GF-D8 (cell line): ENCODE results near the gene SYNPO.

Experiments
- DNase-seq: peaks from one replicate; lab custom pipeline; 2025; lab: John Stamatoyannopoulos, UW

Gene SYNPO

DNA sequence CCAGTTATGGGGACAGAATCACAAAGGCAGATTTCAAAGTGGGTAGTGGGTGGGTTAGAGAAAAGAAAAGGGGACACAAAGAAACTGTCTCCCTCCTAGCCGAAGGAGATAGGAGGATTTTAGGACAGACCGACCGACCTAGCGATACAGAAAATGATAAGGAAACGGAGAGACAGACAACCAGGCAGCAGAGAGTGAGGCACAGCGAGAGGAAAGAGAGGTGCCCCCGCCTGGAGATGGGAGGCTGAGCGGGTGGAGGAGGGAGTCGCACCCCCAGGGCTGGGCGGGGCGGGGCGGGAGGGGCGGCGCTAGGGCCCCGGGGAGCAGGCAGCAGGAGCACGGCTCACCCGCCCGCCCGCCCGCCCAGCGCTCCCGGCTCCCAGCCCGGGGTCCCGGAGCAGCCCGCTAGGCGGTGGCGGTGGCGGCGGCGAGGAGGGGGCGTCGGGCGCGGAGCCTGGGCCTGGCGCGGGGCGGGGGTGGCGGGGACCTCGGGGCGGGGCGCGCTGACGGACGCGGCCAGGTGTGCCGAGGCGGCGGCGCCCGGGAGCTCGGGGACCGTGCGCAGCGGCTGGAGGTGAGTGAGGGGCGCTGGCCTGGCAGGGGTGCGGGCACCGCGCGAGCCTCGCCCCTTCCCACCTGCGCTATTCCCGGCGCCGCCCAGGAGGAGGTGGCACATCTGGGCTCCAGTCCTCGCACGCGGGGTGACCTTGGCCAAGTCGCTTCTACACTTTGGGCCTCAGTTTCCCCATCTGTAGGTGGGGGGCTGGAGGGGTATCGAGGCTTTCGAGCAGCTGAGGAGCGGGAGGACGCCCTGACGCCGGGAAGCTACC, 15.9 kb upstream of the SYNPO start:
- DNase-seq = no peak

GRCh38 chr5:150625164-150625535, 15.3 kb upstream of the SYNPO start:
- DNase-seq = no peak

DNA sequence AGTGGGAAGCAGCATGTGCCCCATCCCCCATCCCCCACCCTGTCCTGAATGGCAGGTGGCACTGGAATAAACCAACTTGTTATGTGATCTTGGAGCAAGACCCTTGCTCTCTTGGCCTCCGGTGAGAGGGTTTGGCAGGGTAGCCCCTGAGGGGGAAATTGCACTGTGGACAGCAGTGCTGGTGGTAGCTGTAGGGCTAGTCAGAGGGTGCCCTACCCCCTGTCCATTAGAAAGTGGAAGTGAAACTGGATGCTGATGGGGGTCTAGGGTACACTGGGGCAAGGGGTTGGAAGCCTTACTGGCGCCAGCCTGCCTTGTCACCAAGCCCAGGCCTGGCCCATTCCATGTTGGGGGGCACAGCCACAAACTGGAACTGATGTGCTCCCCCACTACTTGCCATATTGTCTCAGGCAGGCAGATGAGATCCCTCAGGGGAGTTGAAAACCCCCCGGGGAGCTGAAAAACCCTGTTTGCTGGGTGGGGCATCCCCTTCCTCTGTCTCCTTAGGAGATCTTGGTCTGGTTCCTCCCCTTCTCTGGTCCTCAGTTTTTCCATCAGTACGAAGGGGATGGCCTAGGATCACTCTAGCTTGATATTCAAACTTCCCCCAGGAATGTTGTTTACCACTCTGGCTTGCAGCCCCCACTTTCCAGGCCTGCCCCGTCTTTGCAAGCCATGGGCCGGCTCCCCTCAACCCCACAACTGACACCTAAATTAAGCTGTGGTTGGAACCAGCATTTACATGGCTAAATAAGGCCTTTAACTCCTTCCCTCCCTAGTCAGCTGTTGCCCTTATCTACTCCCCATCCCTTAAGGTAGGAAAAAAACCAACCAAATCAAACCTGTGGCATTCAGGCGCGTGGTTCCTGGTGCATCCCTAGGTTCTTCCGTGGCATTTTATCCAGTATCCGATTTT, 14.4 kb upstream of the SYNPO start:
- no peak for DNase-seq

DNA sequence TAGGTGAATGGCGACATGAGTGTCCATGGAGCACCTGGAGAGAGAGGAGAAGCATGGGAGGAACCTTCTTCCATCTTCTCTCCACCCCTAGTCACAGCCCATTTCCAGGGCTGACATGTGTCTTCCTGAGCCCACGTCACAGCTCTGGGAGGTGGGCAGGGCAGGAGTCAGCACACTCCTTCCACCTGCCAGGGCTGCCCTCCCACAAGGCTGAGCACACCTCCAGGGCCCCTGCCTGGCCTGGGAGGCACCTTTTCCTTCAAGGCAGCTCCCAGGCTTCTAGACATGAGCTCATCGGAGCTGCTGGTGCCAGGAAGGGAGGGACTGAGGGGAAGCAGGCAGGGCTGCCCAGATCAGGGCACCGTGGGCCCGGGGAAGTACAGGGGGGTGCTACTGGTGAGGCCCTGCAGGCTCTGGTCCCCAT, 13.6 kb upstream of the SYNPO start:
- DNase-seq = no peak

DNA sequence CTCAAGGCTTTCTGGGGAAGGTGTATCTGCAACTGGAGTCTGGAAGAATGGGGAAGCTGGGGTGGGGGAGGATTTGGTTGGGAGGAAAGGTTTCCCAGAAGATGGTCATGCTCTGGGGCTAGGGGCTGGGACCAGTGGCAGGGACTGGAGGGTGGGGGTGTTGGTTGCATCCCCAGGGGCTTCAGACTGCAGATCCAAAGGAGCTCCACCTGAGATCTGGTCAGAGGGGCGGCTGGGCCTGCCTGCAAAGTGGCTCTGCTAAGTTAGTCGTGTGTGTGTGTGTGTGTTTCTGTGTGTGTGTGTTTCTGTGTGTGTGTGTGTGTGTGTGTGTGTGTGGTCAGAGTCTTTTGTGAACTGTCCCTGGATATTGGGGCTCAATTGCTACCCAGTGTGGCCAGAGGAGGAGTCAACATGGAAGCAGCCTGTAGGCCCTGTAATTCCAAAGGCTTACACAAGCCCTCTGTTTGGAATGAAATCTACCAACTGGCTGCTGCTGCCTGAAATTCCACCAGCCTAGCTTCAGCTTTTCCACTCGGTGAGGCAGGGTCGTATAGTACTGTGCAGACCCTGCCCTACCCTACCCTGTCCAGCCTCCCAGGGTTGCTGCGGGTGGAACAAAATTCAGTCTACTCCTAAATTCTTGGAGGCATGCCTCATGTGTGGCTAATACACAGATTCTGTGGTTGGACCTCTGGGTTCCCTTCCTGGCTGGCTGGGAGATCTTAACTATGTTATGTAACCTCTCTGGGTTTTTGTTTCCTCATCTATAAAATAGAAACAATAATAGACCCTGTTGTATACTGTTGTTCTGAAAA, 12.5 kb upstream of the SYNPO start:
- DNase-seq = no peak

- no peak for DNase-seq
These were observed 11.4 kb upstream of the SYNPO start for GRCh38 chr5:150628936-150629485.

DNA sequence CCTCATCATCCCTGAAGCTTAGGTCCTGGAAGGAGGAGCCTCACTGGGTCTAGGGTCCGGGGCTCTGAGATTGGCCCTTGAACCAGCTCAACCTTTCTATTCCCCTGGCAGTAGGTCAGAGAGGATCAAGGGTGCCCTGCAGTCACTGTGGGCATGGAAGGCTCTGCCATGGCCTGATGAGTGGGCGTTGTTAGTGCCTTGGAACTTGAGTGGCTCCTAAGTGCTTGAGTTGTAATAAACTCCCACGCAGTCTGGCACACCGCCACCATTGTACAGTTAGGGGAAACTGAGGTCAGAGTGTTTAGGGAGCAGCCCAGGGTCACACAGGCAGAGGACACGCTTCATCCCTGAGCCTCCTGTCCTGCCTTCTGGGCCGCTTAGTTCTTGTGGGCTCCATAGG, 10.4 kb upstream of the SYNPO start:
- DNase-seq = no peak

- no peak for DNase-seq
These were observed 9.8 kb upstream of the SYNPO start for GRCh38 chr5:150630461-150631325.

DNA sequence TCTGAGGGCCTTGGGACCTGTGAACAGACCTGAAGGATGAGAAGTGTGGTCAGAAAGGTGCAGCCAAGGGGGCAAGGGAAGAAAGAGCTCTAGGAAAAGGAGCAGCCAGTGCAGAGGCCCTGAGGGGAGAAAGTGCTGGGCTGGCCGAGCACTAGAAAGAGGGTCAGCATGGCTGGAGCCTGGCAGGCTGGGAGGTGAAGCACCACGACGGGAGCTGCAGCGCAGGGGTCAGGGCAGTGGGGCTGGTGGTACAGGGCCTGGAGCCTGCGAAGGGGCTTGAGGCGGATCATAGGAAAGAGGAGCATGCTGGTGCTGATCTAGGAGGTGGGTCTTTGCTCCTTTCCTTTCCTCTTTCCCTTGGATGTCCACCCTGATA, 9.1 kb upstream of the SYNPO start:
- DNase-seq = no peak

DNA sequence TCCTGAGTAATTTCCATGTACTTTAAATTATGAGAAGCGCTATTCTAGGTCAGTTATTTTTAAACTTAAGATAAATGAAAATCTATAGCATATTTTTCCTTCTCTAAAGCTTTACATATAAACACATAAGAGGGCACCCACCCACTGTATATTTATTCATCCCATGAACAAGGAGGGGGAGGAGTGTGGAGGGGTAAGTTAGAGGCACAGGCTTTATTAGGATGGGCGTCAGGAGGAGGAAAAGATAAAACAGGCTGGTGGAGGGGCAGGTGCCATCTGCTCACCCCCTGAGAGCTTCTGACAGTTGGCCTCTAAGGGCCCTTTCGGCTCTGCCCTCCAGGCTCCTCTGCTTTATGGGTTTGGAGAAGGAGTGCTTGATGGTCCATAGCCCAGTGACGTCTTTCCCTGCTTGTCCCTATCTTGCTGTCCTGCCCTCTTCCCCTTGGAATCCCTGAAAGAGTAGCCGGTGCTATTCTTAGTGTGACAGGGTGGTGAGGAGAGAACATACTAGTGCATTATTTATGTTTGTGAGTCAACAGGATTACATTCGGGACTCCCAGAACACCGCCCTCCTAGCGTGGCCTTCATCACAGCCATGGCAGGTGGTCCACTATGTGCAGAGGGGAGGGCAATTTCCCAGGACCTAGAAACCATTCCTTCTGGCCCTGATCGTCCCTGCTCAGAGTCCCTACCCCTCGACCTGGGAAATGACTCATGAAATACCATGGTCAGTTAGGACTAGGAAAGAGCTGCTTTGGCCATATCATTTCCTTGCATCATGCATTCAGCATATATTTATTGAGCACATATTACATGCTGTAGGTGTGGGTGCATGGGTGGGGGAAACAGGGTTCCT, 7.9 kb upstream of the SYNPO start:
- no peak for DNase-seq

DNA sequence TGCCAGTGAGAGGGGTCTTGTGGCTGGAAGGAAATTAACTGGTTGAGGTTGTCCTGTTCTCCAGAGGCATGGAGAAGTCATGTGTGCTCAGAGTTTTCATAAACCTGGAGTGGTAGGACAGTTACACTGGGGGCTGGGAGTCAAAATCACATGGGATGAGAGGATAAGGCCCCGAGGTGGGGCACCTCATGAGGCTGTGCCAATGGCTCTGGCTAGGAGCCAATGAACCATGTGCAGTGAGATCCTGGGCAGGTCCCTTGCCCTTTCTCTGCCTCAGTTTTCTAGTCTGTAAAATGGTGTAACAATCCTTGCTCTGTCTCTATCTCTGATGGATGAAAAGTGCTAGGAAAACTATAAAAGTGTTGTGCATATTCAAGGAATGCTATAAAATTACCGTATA, 7.0 kb upstream of the SYNPO start:
- no peak for DNase-seq

DNA sequence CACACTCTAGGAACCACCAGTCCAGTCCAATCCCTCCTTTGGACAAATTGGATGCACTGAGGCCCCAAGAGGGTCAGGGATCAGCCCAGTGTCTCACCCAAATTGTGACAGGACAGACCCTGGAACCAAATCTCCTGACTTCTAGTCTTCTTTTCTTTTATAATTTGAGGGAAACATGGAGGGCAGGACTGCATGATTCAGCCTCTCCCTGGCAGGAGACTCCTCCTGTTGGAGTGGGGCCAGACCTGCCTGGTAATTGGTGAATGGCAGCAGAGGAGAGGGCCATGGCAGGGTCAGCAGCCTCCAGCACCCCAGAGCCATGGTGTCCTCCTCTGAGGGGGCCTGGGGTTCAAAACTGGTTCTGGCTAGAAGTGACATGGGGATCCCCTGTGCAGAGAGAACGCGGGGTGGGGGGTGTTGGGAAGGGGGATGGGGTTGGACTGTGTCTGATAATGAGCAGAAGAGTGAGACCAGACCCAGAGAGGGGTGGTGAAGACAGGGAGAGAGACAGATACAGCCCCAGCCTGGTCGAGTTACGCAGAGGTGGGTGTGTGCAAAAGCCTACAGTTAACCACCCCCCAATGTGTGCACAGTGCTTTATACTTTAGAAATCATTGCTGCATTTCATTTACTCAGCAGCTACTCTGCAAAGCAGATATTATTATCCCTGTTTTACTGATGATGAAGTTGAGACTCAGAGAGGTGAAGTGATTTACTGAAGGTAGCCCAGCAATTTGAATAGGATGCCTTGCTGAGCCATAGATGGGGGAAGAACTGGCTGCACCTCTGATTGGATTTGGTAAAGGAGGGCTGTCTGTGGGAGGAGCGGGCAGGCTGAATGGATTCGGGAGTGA, 3.8 kb upstream of the SYNPO start:
- no peak for DNase-seq

- DNase-seq = no peak
These were observed 3.0 kb upstream of the SYNPO start for GRCh38 chr5:150637245-150638052.

- DNase-seq = no peak
These were observed 2.4 kb upstream of the SYNPO start for GRCh38 chr5:150638053-150638444.

GRCh38 chr5:150638488-150639376, 1.7 kb upstream of the SYNPO start:
- no peak for DNase-seq

DNA sequence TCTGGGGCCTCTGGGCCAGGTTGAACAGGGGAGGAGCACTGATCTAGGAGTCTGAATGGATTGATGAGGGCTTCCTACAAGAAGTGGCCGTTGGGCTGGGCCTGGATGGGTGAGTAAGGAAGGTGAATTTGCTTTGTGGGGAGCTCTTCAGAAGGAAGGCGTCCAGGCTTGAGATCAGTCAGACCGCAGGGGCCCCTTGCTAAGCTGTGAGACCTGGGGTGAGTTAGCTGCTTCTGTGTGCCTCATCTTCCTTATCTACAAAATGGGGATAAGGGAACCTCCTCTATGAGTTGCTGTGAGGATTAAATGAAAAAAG, 1.1 kb upstream of the SYNPO start:
- no peak for DNase-seq

GRCh38 chr5:150639751-150640150, 709 bp upstream of the SYNPO start:
- no peak for DNase-seq
